ENCODE results near the gene COG2.
"Not testable (repeated sequence)": the region's sequence is repeated elsewhere in the genome, so short reads cannot be mapped to it uniquely, and the experiment has no call there.

Gene COG2

GRCh38 chr1:230679192-230679591, 36.9 kb downstream of the COG2 start:
- no peak for DNase-seq (ENCODE audit: low spot score)

GRCh38 chr1:230679825-230680224, 37.5 kb downstream of the COG2 start:
- no peak for DNase-seq (ENCODE audit: low spot score)

- DNase-seq (ENCODE audit: low spot score) = no peak
Measured at GRCh38 chr1:230680300-230681025, 38.2 kb downstream of the COG2 start.

- no peak for DNase-seq (ENCODE audit: low spot score)
Measured at GRCh38 chr1:230681599-230681998, 39.3 kb downstream of the COG2 start.

GRCh38 chr1:230682274-230682673, 40.0 kb downstream of the COG2 start:
- no peak for DNase-seq (ENCODE audit: low spot score)

GRCh38 chr1:230682882-230683610, 40.8 kb downstream of the COG2 start:
- no peak for DNase-seq (ENCODE audit: low spot score)

GRCh38 chr1:230684146-230684545, 41.9 kb downstream of the COG2 start:
- DNase-seq (ENCODE audit: low spot score) = no peak

DNA sequence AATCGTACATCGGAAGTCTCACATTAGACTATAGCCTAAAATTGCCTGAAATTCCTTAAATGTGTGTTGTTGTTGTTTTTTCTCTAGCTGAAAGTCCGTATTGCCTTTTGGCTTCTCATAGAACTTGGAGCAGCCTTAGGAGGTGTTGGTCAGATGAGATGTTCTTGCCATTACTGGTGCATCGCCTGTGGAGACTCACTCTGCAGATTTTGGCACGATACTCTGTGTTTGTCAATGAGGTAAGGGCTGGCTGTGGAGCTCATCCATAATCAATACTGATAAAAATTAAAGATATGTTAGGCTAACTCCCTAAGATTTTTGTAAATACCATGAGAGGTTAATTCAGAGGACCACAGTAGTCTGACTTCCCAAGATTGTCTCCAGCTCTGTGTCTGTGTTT, 42.7 kb downstream of the COG2 start:
- no peak for DNase-seq (ENCODE audit: low spot score)

GRCh38 chr1:230686747-230687146, 44.5 kb downstream of the COG2 start:
- DNase-seq (ENCODE audit: low spot score) = no peak

- no peak for DNase-seq (ENCODE audit: low spot score)
Measured at GRCh38 chr1:230690101-230690500, 47.8 kb downstream of the COG2 start.

GRCh38 chr1:230691615-230692014, 49.3 kb downstream of the COG2 start:
- no peak for DNase-seq (ENCODE audit: low spot score)

DNA sequence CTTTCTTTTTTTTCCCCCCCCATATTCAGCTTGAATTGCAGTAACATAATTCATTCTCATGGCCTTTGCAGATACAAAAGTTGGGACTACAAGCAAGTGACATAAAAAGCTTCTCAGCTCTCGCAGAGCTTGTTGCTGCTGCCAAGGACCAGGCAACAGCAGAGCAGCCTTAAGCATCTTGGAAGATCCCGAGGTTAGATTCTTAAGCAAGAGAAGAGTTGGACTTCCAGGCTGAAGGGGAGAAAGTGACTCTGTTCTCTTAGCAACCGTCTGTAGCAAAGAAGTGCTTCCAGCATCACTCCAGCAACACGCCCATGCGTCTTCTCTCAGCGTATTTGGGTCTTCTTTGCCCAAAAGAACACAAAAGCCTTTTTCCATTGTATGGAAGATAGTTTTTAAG, 50.9 kb downstream of the COG2 start:
- no peak for DNase-seq (ENCODE audit: low spot score)

DNA sequence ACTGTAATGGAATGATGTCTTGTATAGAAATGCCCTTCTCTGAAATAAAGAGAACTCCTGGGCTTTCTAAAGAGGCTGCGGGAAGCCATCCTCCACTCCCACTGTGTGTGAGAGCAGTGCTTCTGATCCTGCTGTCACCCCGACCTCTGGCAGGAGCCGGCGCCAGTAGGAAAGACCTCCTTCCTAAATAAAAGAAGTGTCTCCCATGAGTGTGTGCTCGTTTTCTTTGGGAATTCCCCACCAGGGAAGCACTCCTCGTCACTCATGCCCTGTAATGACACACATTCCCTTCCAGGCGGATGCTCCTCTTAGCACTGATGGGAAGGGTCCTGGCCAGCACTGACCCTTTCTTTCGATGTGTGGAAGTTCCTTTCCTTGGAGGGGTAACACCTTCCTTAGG, 51.5 kb downstream of the COG2 start:
- no peak for DNase-seq (ENCODE audit: low spot score)

DNA sequence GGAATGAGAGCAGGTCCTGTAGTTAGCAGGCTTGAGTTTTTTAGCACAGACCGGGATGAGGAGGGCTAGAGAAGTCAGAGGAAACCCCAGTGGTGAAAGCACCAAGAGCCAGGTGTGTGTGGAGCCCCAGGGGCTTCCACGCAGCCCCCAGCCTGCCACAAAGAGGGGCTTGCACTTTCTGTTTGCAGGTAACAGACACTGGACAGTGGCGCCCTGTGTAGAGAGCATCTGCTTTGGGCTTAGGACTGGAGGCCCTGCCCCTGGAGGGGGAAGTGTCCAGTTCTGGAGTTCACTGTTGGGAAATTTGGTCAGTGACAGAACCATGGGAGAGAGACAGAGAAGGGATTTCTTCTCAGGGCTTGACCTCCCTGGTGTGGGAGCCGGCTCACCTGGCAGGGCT, 52.2 kb downstream of the COG2 start:
- DNase-seq (ENCODE audit: low spot score) = no peak

- DNase-seq (ENCODE audit: low spot score) = no peak
Measured at GRCh38 chr1:230694991-230695390, 52.7 kb downstream of the COG2 start.

DNA sequence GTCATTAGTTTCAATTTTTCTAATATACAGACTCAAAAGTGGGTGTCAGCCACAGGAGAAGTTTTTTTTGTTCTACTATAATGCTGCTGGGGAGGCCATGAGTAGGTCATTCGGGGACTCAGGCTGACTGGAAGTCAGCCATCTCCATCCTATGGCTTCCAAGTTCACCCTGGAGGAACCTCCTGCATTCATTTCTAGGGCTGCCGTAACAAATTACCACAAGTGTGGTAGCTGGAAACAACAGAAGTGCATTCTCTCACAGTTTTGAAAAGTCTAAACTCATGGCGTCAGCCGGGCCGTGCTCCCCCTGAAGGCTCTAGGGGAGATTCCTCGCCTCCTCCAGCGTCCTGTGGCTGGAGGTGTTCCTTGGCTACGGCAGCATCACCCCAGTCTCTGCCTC, 53.9 kb downstream of the COG2 start:
- DNase-seq (ENCODE audit: low spot score) = no peak

- no peak for DNase-seq (ENCODE audit: low spot score)
Measured at GRCh38 chr1:230696722-230697437, 54.6 kb downstream of the COG2 start.

- no peak for DNase-seq (ENCODE audit: low spot score)
Measured at GRCh38 chr1:230698130-230698529, 55.8 kb downstream of the COG2 start.

DNA sequence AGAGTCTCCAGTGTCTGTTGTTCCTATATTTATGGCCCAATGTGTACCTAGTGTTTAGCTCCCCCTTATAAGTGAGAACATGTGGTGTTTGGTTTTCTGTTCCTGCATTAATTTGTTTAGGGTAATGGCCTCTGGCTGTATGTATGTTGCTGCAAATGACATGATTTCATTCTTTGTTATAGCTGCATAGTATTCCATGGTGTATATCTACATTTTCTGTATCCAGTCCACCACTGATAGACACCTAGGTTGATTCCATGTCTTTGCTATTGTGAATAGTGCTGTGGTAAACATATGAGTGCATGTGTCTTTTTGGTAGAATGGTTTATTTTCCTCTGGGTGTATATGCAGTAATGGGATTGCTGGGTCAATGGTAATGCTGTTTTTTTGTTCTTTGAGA, 56.7 kb downstream of the COG2 start:
- DNase-seq (ENCODE audit: low spot score) = not testable (repeated sequence)

DNA sequence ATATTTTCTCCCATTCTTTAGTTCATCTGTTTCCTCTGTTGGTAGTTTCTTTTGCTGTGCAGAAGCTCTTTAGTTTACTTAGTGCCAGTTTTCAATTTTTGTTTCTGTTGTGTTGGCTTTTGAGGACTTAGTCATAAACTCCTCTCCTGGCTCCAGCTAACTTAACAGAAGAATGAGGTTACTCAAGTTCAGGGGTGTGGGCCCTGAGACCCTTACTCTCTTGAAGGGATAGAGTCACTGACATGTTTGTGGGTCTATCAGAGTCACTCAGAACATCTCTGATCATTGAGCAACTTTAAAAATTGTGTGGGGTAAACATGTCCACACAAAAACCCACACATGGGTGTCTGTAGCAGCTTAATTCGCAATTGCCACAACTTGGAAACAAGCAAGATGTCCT, 57.4 kb downstream of the COG2 start:
- DNase-seq (ENCODE audit: low spot score) = no peak

GRCh38 chr1:230700132-230700531, 57.9 kb downstream of the COG2 start:
- DNase-seq (ENCODE audit: low spot score) = no peak

- DNase-seq (ENCODE audit: low spot score) = no peak
Measured at GRCh38 chr1:230701434-230701833, 59.2 kb downstream of the COG2 start.
